Measurements from ENCODE around the gene MPIG6B.

DNA sequence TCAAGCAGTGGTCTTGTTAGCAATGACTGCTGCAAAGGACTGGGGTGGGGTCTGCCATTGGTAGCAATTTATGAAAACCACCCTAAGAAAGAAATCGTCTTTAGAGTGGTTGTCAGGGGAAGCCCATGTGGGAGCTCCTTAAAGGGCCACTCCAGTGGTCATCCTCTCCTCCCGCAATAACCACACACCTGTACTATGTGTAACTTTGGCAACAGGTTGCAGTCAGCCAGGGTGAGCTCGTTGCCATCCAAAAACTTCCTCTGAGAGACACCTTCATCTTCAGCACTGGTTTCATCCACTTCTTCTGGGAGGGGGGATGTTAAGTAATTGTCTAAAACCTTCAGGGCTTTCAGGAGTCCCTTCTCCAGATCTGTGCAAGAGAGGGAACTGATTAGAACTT lies 8.9 kb downstream of the MPIG6B start:
- no peak for TF ChIP-seq CTCF (IDR thresholded peaks at IDR 0.05; ENCODE audit: low read depth, low read length, missing input control)
- no peak for TF ChIP-seq RAD21 (IDR thresholded peaks at IDR 0.05)
- TF ChIP-seq, protein P1, sequence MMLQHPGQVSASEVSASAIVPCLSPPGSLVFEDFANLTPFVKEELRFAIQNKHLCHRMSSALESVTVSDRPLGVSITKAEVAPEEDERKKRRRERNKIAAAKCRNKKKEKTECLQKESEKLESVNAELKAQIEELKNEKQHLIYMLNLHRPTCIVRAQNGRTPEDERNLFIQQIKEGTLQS (IDR thresholded peaks at IDR 0.05), result no peak
- no peak for TF ChIP-seq TAF1 (conservative IDR thresholded peaks at IDR 0.05)
- no peak for TF ChIP-seq MAX (IDR thresholded peaks at IDR 0.05)
- TF ChIP-seq SP1 (IDR thresholded peaks at IDR 0.05), result no peak
- no peak for TF ChIP-seq EGR1 (IDR thresholded peaks at IDR 0.05; ENCODE audit: low read depth in 2 of 2)
- TF ChIP-seq ZBTB33 (IDR thresholded peaks at IDR 0.05), result no peak
- no peak for TF ChIP-seq GABPA (IDR thresholded peaks at IDR 0.05 in 1 of 2, conservative IDR thresholded peaks at IDR 0.05 in 1 of 2)
- TF ChIP-seq YY1 (IDR thresholded peaks at IDR 0.05), result no peak
- TF ChIP-seq REST (IDR thresholded peaks at IDR 0.05), result no peak
